ENCODE results near the gene PARD3. TPM values are rescaled to one million over a fixed set of nuclear protein-coding genes. Genes with fewer than 3 reads are reported as not detected.

Gene PARD3
- total and polyA plus RNA-seq, 10 of the 15 experiments (the other 5 are each of a cell fraction or from before 2014, with no cell fraction given): 2.6 to 43.1 (median 13.9) TPM

GRCh38 chr10:34292675-34293074, 522.4 kb downstream of the PARD3 start:
- no peak for FAIRE-seq
- Histone ChIP-seq H4K20me1 (ENCODE audit: control insufficient read depth, insufficient read depth) (no peaks in the 10 kb centered on the region), H2AFZ (ENCODE audit: control insufficient read depth, low read depth, low read length) (no peak overlapping the region), H3K4me2 (ENCODE audit: control insufficient read depth, insufficient read depth) (no peak overlapping the region), H3K4me3 (no peak overlapping the region), H3K27ac (ENCODE audit: control insufficient read depth, insufficient read depth) (no peak overlapping the region), H3K36me3 (ENCODE audit: control insufficient read depth in 2 of 2, insufficient read depth in 2 of 2, low read length in 1 of 2) (no peaks in the 10 kb centered on the region), H3K27me3 (replicated peaks in 1 of 2; ENCODE audit: control insufficient read depth in 2 of 2, insufficient read depth in 2 of 2, low read length in 1 of 2) (no peaks in the 10 kb centered on the region), H3K79me2 (ENCODE audit: control insufficient read depth, insufficient read depth, low read length) (no peaks in the 10 kb centered on the region), H3K4me1 (ENCODE audit: control insufficient read depth, insufficient read depth, low read length) (no peaks in the 10 kb centered on the region), H3K9me3 (replicated peaks; ENCODE audit: control insufficient read depth, insufficient read depth, low read length) (no peaks in the 10 kb centered on the region), H3K9ac (ENCODE audit: control insufficient read depth, insufficient read depth, low read length) (no peak overlapping the region)
- ChIA-PET POLR2A (interaction anchor here (1.3 kb wide), 1 partner anchor 12 kb away, joined by 3 read pairs; no protein-coding TSS in a partner anchor), RAD21 (ENCODE audit: unreplicated experiment) (interaction anchor here (2.2 to 2.3 kb wide), 2 partner anchors 8 to 11 kb away, joined by 7 to 9 read pairs; no protein-coding TSS in a partner anchor), CTCF (interaction anchor here (1.5 to 1.8 kb wide), 2 partner anchors 11 to 42 kb away, joined by 5 to 6 read pairs; no protein-coding TSS in a partner anchor), SMC1A (ENCODE audit: uncharacterized antibody, unreplicated experiment) (interaction anchor here (0.7 to 3.2 kb wide), 6 partner anchors 9 to 960 kb away, joined by 3 to 11 read pairs (median 4); no protein-coding TSS in a partner anchor)
- BruUV-seq (replicated peaks): no TSS peak
- no peak for DNase-seq (ENCODE audit: low read depth, low spot score)
- intact Hi-C loops (cut with micrococcal nuclease; ENCODE audit: unreplicated experiment): no loop called here
- WGBS (ENCODE audit: insufficient coverage, insufficient replicate concordance, low lambda C conversion rate, missing lambda C conversion rate): 0% methylated on average over 2 of the region's 2 CpGs
- in situ Hi-C loops (cut with MboI): no loop called here
- no peak for ATAC-seq
- TF ChIP-seq POU2F2 (IDR thresholded peaks at IDR 0.05; ENCODE audit: borderline replicate concordance, low read depth, low read length) (no peak), RAD51 (IDR thresholded peaks at IDR 0.05) (no peak), ZNF687 (IDR thresholded peaks at IDR 0.05) (no peak), TCF12 (IDR thresholded peaks at IDR 0.05; ENCODE audit: low read depth, low read length) (no peak), RB1 (IDR thresholded peaks at IDR 0.05; ENCODE audit: borderline replicate concordance) (no peak), BCL3 (IDR thresholded peaks at IDR 0.05; ENCODE audit: borderline replicate concordance, insufficient read depth, low read depth, low read length, poor library complexity, severe bottlenecking) (no peak), PKNOX1 (IDR thresholded peaks at IDR 0.05) (no peak), SREBF1 (IDR thresholded peaks at IDR 0.05; ENCODE audit: low read length) (no peak), CBFB (IDR thresholded peaks at IDR 0.05; ENCODE audit: low read depth) (no peak), FOS (IDR thresholded peaks at IDR 0.05; ENCODE audit: borderline replicate concordance, extremely low read depth, insufficient read length) (no peak), TARDBP (IDR thresholded peaks at IDR 0.05; ENCODE audit: borderline replicate concordance) (no peak), NKRF (conservative IDR thresholded peaks at IDR 0.05) (no peak), HDAC6 (IDR thresholded peaks at IDR 0.05; ENCODE audit: unreplicated experiment) (no peak), GABPA (IDR thresholded peaks at IDR 0.05; ENCODE audit: low read depth) (no peak), NRF1 (conservative IDR thresholded peaks at IDR 0.05; ENCODE audit: low read depth, low read length) (no peak), NR2C2 (IDR thresholded peaks at IDR 0.05; ENCODE audit: borderline replicate concordance, control insufficient read depth, insufficient read length, low read depth) (no peak), ATF7 (IDR thresholded peaks at IDR 0.05; ENCODE audit: low read depth) (no peak)

Measured in GM12878 (cell line).